Effector CD4-positive, alpha-beta T cell (primary cell): ENCODE measurements around the gene LMNTD2.

Source experiments
- DNase-seq: peaks from one replicate; pipeline ENCODE4 v3.0.0-alpha.2; 2020
- total RNA-seq: gene quantifications from one replicate; lab custom pipeline; 2026; lab: John Stamatoyannopoulos, UW

The LMNTD2 gene
- 5.4 reads per million, percentile 21 among the genes with 10 or more reads in this experiment for total RNA-seq

- DNase-seq: peak; percentile 93
These were observed at the start of gene LMNTD2, which contains the start of gene RASSF7 for GRCh38 chr11:560305-561147. TSS of gene LMNTD2 (minus strand) at chr11:560738. CDS start at chr11:560716, 22 bp downstream. TSS of gene RASSF7 (plus strand) at chr11:560970. CDS start at chr11:561769, 799 bp downstream.

- DNase-seq: no peak
These were observed 48.8 kb upstream of the LMNTD2 start for GRCh38 chr11:609341-609811.

- DNase-seq: no peak
These were observed 48.3 kb upstream of the LMNTD2 start for GRCh38 chr11:608791-609251.

- DNase-seq: no peak
These were observed 47.6 kb upstream of the LMNTD2 start for GRCh38 chr11:607971-608659.

- DNase-seq: no peak
These were observed 46.7 kb upstream of the LMNTD2 start for GRCh38 chr11:607020-607780.

GRCh38 chr11:606245-606644 lies 45.7 kb upstream of the LMNTD2 start:
- no peak for DNase-seq

- DNase-seq: no peak
These were observed 45.0 kb upstream of the LMNTD2 start for GRCh38 chr11:605286-606129.

- no peak for DNase-seq
These were observed 42.6 kb upstream of the LMNTD2 start for GRCh38 chr11:603154-603553.

GRCh38 chr11:601573-602245 lies 41.2 kb upstream of the LMNTD2 start:
- no peak for DNase-seq

- no peak for DNase-seq
These were observed 37.6 kb upstream of the LMNTD2 start for GRCh38 chr11:598005-598680.

GRCh38 chr11:597166-597725 lies 36.7 kb upstream of the LMNTD2 start:
- no peak for DNase-seq

- no peak for DNase-seq
These were observed 35.8 kb upstream of the LMNTD2 start for GRCh38 chr11:596374-596773.

- no peak for DNase-seq
These were observed 34.9 kb upstream of the LMNTD2 start for GRCh38 chr11:595400-595799.

GRCh38 chr11:593347-593746 lies 32.8 kb upstream of the LMNTD2 start:
- DNase-seq: no peak

GRCh38 chr11:592918-593317 lies 32.4 kb upstream of the LMNTD2 start:
- no peak for DNase-seq

- no peak for DNase-seq
These were observed 32.0 kb upstream of the LMNTD2 start for GRCh38 chr11:592501-592900.

GRCh38 chr11:590997-591396 lies 30.5 kb upstream of the LMNTD2 start:
- no peak for DNase-seq

- no peak for DNase-seq
These were observed 29.3 kb upstream of the LMNTD2 start for GRCh38 chr11:589798-590197.

- peak; percentile 76 for DNase-seq
These were observed 27.4 kb upstream of the LMNTD2 start for GRCh38 chr11:587978-588380.

- no peak for DNase-seq
These were observed 27.0 kb upstream of the LMNTD2 start for GRCh38 chr11:587546-587945.
